GM06990 (cell line): Measurements from ENCODE around the gene IL18BP.

Experiments used
- DNase-seq: peaks from one replicate; pipeline ENCODE4 v3.0.0-alpha.2; 2011; ENCODE audit not compliant: insufficient read length; ENCODE audit errors: extremely low read depth
- H3K27me3 ChIP-seq: replicated peaks from 2 replicates; pipeline ENCODE4 v1.6.0; 2011; ENCODE audit warnings: low read length; ENCODE audit not compliant: control insufficient read depth, insufficient read depth
- H3K36me3 ChIP-seq: 2 replicates; pipeline ENCODE4 v1.5.1; 2011; ENCODE audit warnings: low read length; ENCODE audit not compliant: control insufficient read depth, insufficient read depth
- H3K4me3 ChIP-seq: replicated peaks from 2 replicates; pipeline ENCODE4 v1.5.1; 2011; ENCODE audit warnings: low read depth, mild to moderate bottlenecking, control low read depth, low read length
- CTCF ChIP-seq: IDR thresholded peaks from 2 replicates; pipeline ENCODE4 v1.5.1; 2011; ENCODE audit warnings: low read length, control low read depth, mild to moderate bottlenecking, inconsistent platforms; ENCODE audit not compliant: insufficient read depth, poor library complexity, severe bottlenecking

IL18BP gene

GRCh38 chr11:72048766-72049460 lies 50.2 kb downstream of the IL18BP start:
- DNase-seq = no peak
- H3K27me3 ChIP-seq = no peaks in the 10 kb centered on the region
- TF ChIP-seq CTCF = no peak
- H3K36me3 ChIP-seq = peaks cover 9% of the 10 kb centered on the region
- H3K4me3 ChIP-seq = no peak overlapping the region
